Astrocyte of the spinal cord (primary cell): ENCODE results near the gene ARHGAP9.
"Not testable (repeated sequence)": the region's sequence is repeated elsewhere in the genome, so short reads cannot be mapped to it uniquely, and the experiment has no call there.

ENCODE experiments used
- DNase-seq: peaks from one replicate; pipeline ENCODE4 v3.0.0; 2011; ENCODE audit warnings: low read depth, low spot score
- H3K4me3 ChIP-seq: 2 replicates; pipeline ENCODE4 v1.5.1; 2011; ENCODE audit warnings: low read depth, mild to moderate bottlenecking, low read length, moderate library complexity
- CTCF ChIP-seq: IDR thresholded peaks from 2 replicates; pipeline ENCODE4 v1.5.1; 2012; ENCODE audit warnings: low read depth, mild to moderate bottlenecking, low read length, inconsistent platforms
- in situ Hi-C: cut with HindIII; loops from 2 replicates; pipeline ENCODE4 v1.10.0; 2017; ENCODE audit warnings: low sequenced_read_pairs

The ARHGAP9 gene

GRCh38 chr12:57512665-57513064 is 33.0 kb upstream of the ARHGAP9 start:
- in situ Hi-C loops: no loop called here
- no peak for TF ChIP-seq CTCF
- no peak overlapping the region for H3K4me3 ChIP-seq
- DNase-seq: no peak

- TF ChIP-seq CTCF: no peak
- in situ Hi-C loops: no loop called here
- no peak overlapping the region for H3K4me3 ChIP-seq
- no peak for DNase-seq
These were observed 32.1 kb upstream of the ARHGAP9 start for GRCh38 chr12:57511588-57512325.

GRCh38 chr12:57511161-57511560 is 31.5 kb upstream of the ARHGAP9 start:
- TF ChIP-seq CTCF: no peak
- in situ Hi-C loops: no loop called here
- no peak for DNase-seq
- no peak overlapping the region for H3K4me3 ChIP-seq

GRCh38 chr12:57507796-57508195 is 28.1 kb upstream of the ARHGAP9 start:
- in situ Hi-C loops, H3K4me3 ChIP-seq, DNase-seq: not testable (repeated sequence)

- H3K4me3 ChIP-seq, in situ Hi-C loops, DNase-seq: not testable (repeated sequence)
These were observed 26.9 kb upstream of the ARHGAP9 start for GRCh38 chr12:57506541-57506940.

GRCh38 chr12:57502311-57502969 is 22.8 kb upstream of the ARHGAP9 start:
- H3K4me3 ChIP-seq, DNase-seq, in situ Hi-C loops: not testable (repeated sequence)

GRCh38 chr12:57500213-57500612 is 20.5 kb upstream of the ARHGAP9 start:
- no peak for DNase-seq
- H3K4me3 ChIP-seq: no peak overlapping the region
- no peak for TF ChIP-seq CTCF
- in situ Hi-C loops: no loop called here

- H3K4me3 ChIP-seq: no peak overlapping the region
- TF ChIP-seq CTCF: no peak
- DNase-seq: no peak
- in situ Hi-C loops: no loop called here
These were observed 18.9 kb upstream of the ARHGAP9 start for GRCh38 chr12:57498571-57498970.
